SU-DHL-6 (cell line): ENCODE data around the gene ERH.

ENCODE experiments used
- H2AFZ ChIP-seq: fragments of 200-600 bp; sonication (generic); 2 replicates; pipeline ENCODE4 v1.6.1; 2014; ENCODE audit warnings: low read depth, mild to moderate bottlenecking, moderate library complexity, mixed read lengths, antibody characterized with exemption, low read length; ENCODE audit not compliant: severe bottlenecking
- H3F3A ChIP-seq: fragments of 200-600 bp; shearing (Covaris generic); 2 replicates; pipeline ENCODE4 v1.6.0; 2016; ENCODE audit warnings: antibody characterized with exemption, mild to moderate bottlenecking; ENCODE audit not compliant: insufficient read depth
- H3K27ac ChIP-seq: fragments of 200-600 bp; sonication (generic); 2 replicates; pipeline ENCODE4 v1.5.1; 2016; ENCODE audit warnings: low read depth, mild to moderate bottlenecking, low read length, moderate library complexity, mixed read lengths
- H3K27me3 ChIP-seq: fragments of 200-600 bp; sonication (generic), shearing (Covaris generic); 2 replicates; pipeline ENCODE4 v1.6.0; 2014; ENCODE audit warnings: mild to moderate bottlenecking, low read length
- H3K36me3 ChIP-seq: fragments of 200-600 bp; sonication (generic); 2 replicates; pipeline ENCODE4 v1.6.1; 2014; ENCODE audit warnings: mild to moderate bottlenecking, low read length, mixed read lengths
- H3K4me2 ChIP-seq: fragments of 300-600, 200-600 bp; shearing (Covaris generic), sonication (generic); 2 replicates; pipeline ENCODE4 v1.6.0; 2014; ENCODE audit warnings: low read length, low read depth, mild to moderate bottlenecking; ENCODE audit not compliant: poor library complexity, severe bottlenecking
- H3K4me3 ChIP-seq: fragments of 200-600 bp; sonication (generic); 2 replicates; pipeline ENCODE4 v1.5.1; 2014; ENCODE audit warnings: antibody characterized with exemption, low read length, mild to moderate bottlenecking, mixed read lengths; ENCODE audit not compliant: insufficient read depth, poor library complexity, severe bottlenecking
- H3K79me2 ChIP-seq: fragments of 200-600 bp; sonication (generic); 2 replicates; pipeline ENCODE4 v1.6.1; 2014; ENCODE audit warnings: mild to moderate bottlenecking, low read length, moderate library complexity; ENCODE audit not compliant: insufficient read depth
- H3K9ac ChIP-seq: fragments of 200-600 bp; sonication (generic); 2 replicates; pipeline ENCODE4 v1.7.0; 2014; ENCODE audit warnings: mild to moderate bottlenecking, low read length
- H3K9me2 ChIP-seq: fragments of 200-600 bp; sonication (generic); replicated peaks from 2 replicates; pipeline ENCODE4 v1.6.1; 2014; ENCODE audit warnings: low read length; ENCODE audit not compliant: insufficient read depth
- H3K9me3 ChIP-seq: fragments of 200-600 bp; sonication (generic); 2 replicates; pipeline ENCODE4 v1.6.1; 2014; ENCODE audit warnings: low read length, mixed read lengths; ENCODE audit not compliant: insufficient read depth
- H4K20me1 ChIP-seq: fragments of 200-600 bp; sonication (generic); 2 replicates; pipeline ENCODE4 v1.6.1; 2014; ENCODE audit warnings: low read depth, mild to moderate bottlenecking, antibody characterized with exemption, low read length, moderate library complexity, mixed read lengths
- CTCF ChIP-seq: fragments of 200-600 bp; sonication (generic); IDR thresholded peaks from one replicate; pipeline ENCODE4 v1.5.1; 2017; ENCODE audit warnings: antibody characterized with exemption, mild to moderate bottlenecking, low read length, moderate library complexity; ENCODE audit not compliant: insufficient read depth, poor library complexity, severe bottlenecking
- EZH2phosphoT487 ChIP-seq: fragments of 200-600 bp; sonication (generic), shearing (Covaris generic); conservative IDR thresholded peaks from 2 replicates; pipeline ENCODE4 v1.6.1; 2018; ENCODE audit warnings: mild to moderate bottlenecking, antibody characterized with exemption, low read length, moderate library complexity, mixed read lengths

ERH gene

DNA sequence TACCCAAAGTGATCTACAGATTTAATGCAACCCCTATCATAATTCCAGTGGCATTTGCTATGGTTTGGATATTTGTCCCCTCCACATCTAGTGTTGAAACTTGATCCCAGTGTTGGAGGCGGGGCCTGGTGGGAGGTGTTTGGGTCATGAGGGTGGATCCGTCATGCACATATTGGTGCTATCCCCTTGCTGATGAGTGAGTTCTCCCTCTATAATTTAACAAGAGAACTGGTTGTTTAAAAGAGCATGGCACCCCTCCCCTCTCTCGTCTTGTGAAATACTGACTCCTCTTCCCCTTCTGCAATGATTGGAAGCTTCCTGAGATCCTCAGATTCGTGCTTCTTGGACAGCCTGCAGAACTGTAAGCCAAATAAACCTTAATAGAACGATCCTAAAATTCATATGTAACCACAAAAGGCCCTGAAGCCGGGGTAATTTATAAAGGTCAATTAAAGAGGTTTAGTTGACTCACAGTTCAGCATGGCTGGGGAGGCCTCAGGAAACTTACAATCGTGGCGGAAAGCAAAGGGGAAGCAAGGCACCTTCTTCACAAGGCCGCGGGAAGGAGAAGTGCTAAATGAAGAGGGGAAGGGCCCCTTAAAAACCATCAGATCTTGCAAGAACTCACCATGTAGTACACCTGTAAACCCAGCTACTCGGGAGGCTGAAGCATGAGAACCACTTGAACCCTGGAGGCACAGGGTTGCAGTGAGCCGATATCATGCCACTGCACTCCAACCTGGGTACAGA lies 41.6 kb upstream of the ERH start:
- Histone ChIP-seq H3K79me2 (peaks cover 22% of the 10 kb centered on the region), H3K9me2 (no peaks in the 10 kb centered on the region), H3K4me2 (no peak overlapping the region), H3K9me3 (no peaks in the 10 kb centered on the region), H3K9ac (no peak overlapping the region), H2AFZ (no peak overlapping the region), H3K36me3 (no peaks in the 10 kb centered on the region), H3K4me3 (no peak overlapping the region), H3F3A (no peaks in the 10 kb centered on the region; the same call in 1 of the 2 replicates), H4K20me1 (no peaks in the 10 kb centered on the region), H3K27me3 (no peaks in the 10 kb centered on the region), H3K27ac (no peak overlapping the region)
- TF ChIP-seq EZH2phosphoT487: no peak
- no peak for TF ChIP-seq CTCF

DNA sequence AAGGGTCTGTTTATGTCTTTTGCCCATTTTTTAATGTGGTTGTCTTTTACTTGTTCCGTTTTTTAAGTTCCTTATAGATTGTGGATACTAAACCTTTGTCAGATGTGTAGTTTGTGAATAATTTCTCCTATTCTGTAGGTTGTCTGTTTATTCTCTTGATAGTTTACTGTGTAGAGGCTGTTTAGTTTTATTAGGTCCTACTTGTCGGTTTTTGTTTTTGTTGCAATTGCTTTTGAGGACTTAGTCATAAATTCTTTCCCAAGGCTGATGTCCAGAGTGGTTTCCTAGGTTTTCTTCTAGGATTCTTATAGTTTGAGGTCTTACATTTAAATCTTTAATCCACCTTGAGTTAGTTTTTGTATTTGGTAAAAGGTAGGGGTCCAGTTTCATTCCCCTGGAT lies 34.3 kb upstream of the ERH start:
- Histone ChIP-seq H3K9me3 (no peaks in the 10 kb centered on the region), H3K27ac (no peak overlapping the region), H2AFZ (no peak overlapping the region), H3K9ac (no peak overlapping the region), H3K4me3 (no peak overlapping the region), H3K4me2 (no peak overlapping the region), H3K79me2 (peaks cover 29% of the 10 kb centered on the region), H4K20me1 (no peaks in the 10 kb centered on the region), H3K9me2 (no peaks in the 10 kb centered on the region), H3F3A (no peaks in the 10 kb centered on the region; the same call in 1 of the 2 replicates), H3K27me3 (no peaks in the 10 kb centered on the region), H3K36me3 (peaks cover 2% of the 10 kb centered on the region; the same call in 1 of the 2 replicates)
- no peak for TF ChIP-seq EZH2phosphoT487
- TF ChIP-seq CTCF: no peak

GRCh38 chr14:69430306-69430939 lies 32.3 kb upstream of the ERH start:
- H3K27ac ChIP-seq: no peak overlapping the region
- no peak overlapping the region for H3K9ac ChIP-seq
- H3K9me3 ChIP-seq: no peaks in the 10 kb centered on the region
- TF ChIP-seq EZH2phosphoT487 (no peak), CTCF (no peak)
- H2AFZ ChIP-seq: no peak overlapping the region
- peaks cover 17% of the 10 kb centered on the region for H3K79me2 ChIP-seq
- H3F3A ChIP-seq: no peaks in the 10 kb centered on the region; the same call in 1 of the 2 replicates
- no peak overlapping the region for H3K4me3 ChIP-seq
- peaks cover 3% of the 10 kb centered on the region for H3K36me3 ChIP-seq
- no peak overlapping the region for H3K4me2 ChIP-seq
- H3K9me2 ChIP-seq: no peaks in the 10 kb centered on the region
- no peaks in the 10 kb centered on the region for H4K20me1 ChIP-seq
- H3K27me3 ChIP-seq: no peaks in the 10 kb centered on the region
